SK-N-SH treated with all-trans-retinoic acid at 6 μM for 48 hours (cell line): ENCODE results near the gene EXOC8.

Experiments
- ATAC-seq: fragments of 200-7000 bp; cut with Tn5 transposase; 3 replicates; pipeline ENCODE4 v1.9.1; 2020; ENCODE audit warnings: mild to moderate bottlenecking, moderate library complexity
- BACH2 ChIP-seq: fragments of 250-450 bp; sonication (Bioruptor Pico); IDR thresholded peaks from 2 replicates; pipeline ENCODE4 v1.9.0; 2021; ENCODE audit warnings: mild to moderate bottlenecking, borderline replicate concordance
- CSDC2 ChIP-seq: fragments of 250-450 bp; sonication (Bioruptor Pico); IDR thresholded peaks from 2 replicates; pipeline ENCODE4 v1.5.0; 2020; ENCODE audit warnings: mild to moderate bottlenecking, moderate library complexity
- ESRRG ChIP-seq: fragments of 250-450 bp; sonication (Bioruptor Pico); IDR thresholded peaks from 2 replicates; pipeline ENCODE4 v1.6.1; 2021; ENCODE audit warnings: mild to moderate bottlenecking
- GLIS3 ChIP-seq: fragments of 250-450 bp; sonication (Bioruptor Pico); IDR thresholded peaks from 2 replicates; pipeline ENCODE4 v1.5.0; 2020; ENCODE audit warnings: mild to moderate bottlenecking, moderate library complexity
- ISL1 ChIP-seq: fragments of 250-450 bp; sonication (Bioruptor Pico); IDR thresholded peaks from 2 replicates; pipeline ENCODE4 v2.1.2; 2022; ENCODE audit warnings: mild to moderate bottlenecking, moderate library complexity
- OSR1 ChIP-seq: fragments of 250-450 bp; sonication (Bioruptor Pico); IDR thresholded peaks from 2 replicates; pipeline ENCODE4 v1.8.0; 2022; ENCODE audit warnings: moderate library complexity, mild to moderate bottlenecking, inconsistent platforms
- SNAI2 ChIP-seq: fragments of 250-450 bp; sonication (Bioruptor Pico); IDR thresholded peaks from 2 replicates; pipeline ENCODE4 v1.5.0; 2020; ENCODE audit warnings: mild to moderate bottlenecking, moderate library complexity
- TCF4 ChIP-seq: fragments of 250-450 bp; sonication (Bioruptor Pico); IDR thresholded peaks from 2 replicates; pipeline ENCODE4 v1.8.0; 2021; ENCODE audit warnings: mild to moderate bottlenecking, moderate library complexity, borderline replicate concordance
- TOX ChIP-seq: fragments of 250-450 bp; sonication (Bioruptor Pico); IDR thresholded peaks from 2 replicates; pipeline ENCODE4 v1.8.0; 2021; ENCODE audit warnings: mild to moderate bottlenecking, moderate library complexity, borderline replicate concordance
- ZC3H10 ChIP-seq: fragments of 250-450 bp; sonication (Bioruptor Pico); IDR thresholded peaks from 2 replicates; pipeline ENCODE4 v1.5.1; 2021; ENCODE audit warnings: mild to moderate bottlenecking, moderate library complexity
- ZFP3 ChIP-seq: fragments of 250-450 bp; sonication (Bioruptor Pico); IDR thresholded peaks from 2 replicates; pipeline ENCODE4 v1.5.0; 2020; ENCODE audit warnings: mild to moderate bottlenecking, moderate library complexity
- ZFP30 ChIP-seq: fragments of 450-650 bp; formaldehyde crosslinking; IDR thresholded peaks from 2 replicates; pipeline ENCODE4 v1.5.0; 2022; ENCODE audit warnings: mild to moderate bottlenecking, moderate library complexity
- ZNF565 ChIP-seq: fragments of 450-650 bp; formaldehyde crosslinking; conservative IDR thresholded peaks from 2 replicates; pipeline ENCODE4 v1.5.0; 2020; ENCODE audit warnings: low read depth, mild to moderate bottlenecking, moderate library complexity
- ZNF70 ChIP-seq: fragments of 450-650 bp; formaldehyde crosslinking; IDR thresholded peaks from 2 replicates; pipeline ENCODE4 v1.5.0; 2020; ENCODE audit warnings: mild to moderate bottlenecking, moderate library complexity
- ZNF8 ChIP-seq: fragments of 450-650 bp; formaldehyde crosslinking; IDR thresholded peaks from 2 replicates; pipeline ENCODE4 v1.5.0; 2020; ENCODE audit warnings: mild to moderate bottlenecking, moderate library complexity
- TF ChIP-seq, protein P1 (sequence below): fragments of 250-450 bp; sonication (Bioruptor Pico); IDR thresholded peaks from 2 replicates; pipeline ENCODE4 v1.8.0; 2021; ENCODE audit warnings: low read depth, mild to moderate bottlenecking, moderate library complexity, borderline replicate concordance
- TF ChIP-seq, protein P2 (sequence below): fragments of 250-450 bp; sonication (Bioruptor Pico); IDR thresholded peaks from 2 replicates; pipeline ENCODE4 v1.8.0; 2020; ENCODE audit warnings: mild to moderate bottlenecking, moderate library complexity, borderline replicate concordance
- TF ChIP-seq, protein P3 (sequence below): fragments of 250-450 bp; sonication (Bioruptor Pico); IDR thresholded peaks from 2 replicates; pipeline ENCODE4 v1.5.0; 2020; ENCODE audit warnings: mild to moderate bottlenecking, moderate library complexity
- TF ChIP-seq, protein P4 (sequence below): fragments of 250-450 bp; sonication (Bioruptor Pico); IDR thresholded peaks from 2 replicates; pipeline ENCODE4 v1.5.1; 2021; ENCODE audit warnings: mild to moderate bottlenecking, moderate library complexity
- TF ChIP-seq, protein P5 (sequence below): fragments of 250-450 bp; sonication (Bioruptor Pico); IDR thresholded peaks from 2 replicates; pipeline ENCODE4 v1.5.1; 2020; ENCODE audit warnings: low read depth, mild to moderate bottlenecking, moderate library complexity

EXOC8 gene, protein sequence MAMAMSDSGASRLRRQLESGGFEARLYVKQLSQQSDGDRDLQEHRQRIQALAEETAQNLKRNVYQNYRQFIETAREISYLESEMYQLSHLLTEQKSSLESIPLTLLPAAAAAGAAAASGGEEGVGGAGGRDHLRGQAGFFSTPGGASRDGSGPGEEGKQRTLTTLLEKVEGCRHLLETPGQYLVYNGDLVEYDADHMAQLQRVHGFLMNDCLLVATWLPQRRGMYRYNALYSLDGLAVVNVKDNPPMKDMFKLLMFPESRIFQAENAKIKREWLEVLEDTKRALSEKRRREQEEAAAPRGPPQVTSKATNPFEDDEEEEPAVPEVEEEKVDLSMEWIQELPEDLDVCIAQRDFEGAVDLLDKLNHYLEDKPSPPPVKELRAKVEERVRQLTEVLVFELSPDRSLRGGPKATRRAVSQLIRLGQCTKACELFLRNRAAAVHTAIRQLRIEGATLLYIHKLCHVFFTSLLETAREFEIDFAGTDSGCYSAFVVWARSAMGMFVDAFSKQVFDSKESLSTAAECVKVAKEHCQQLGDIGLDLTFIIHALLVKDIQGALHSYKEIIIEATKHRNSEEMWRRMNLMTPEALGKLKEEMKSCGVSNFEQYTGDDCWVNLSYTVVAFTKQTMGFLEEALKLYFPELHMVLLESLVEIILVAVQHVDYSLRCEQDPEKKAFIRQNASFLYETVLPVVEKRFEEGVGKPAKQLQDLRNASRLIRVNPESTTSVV

DNA sequence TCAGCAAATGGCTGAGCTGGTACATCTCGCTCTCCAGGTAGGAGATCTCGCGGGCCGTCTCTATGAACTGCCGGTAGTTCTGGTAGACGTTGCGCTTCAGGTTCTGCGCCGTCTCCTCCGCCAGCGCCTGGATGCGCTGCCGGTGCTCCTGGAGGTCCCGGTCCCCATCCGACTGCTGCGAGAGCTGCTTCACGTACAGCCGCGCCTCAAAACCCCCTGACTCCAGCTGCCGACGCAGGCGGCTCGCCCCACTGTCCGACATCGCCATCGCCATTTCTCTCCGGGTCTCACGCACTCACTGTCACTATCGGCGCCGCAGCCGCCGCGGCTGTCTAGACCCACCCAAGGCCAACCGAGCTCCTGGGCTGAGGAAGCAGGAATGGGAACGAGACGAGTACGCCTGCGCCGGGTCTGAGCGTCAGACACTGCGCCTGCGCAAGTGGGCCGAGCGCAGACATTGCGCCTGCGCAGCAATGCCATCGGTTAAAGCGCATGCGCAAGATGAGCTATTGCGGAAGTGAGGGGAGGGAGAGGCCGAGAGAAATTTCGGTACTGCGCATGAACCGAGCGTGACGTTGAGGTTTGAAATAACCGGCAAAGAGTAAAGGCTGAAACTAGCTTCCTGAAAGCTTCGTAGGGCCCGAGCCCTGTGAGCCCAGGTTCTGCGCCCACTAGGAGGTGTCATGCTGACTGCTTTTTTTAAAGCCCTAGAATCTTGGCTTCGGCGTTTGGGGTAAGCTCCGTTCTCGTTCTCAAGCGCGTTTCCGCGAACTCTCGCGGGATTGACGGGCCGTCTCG lies at the start of gene EXOC8:
Gene EXOC8, minus strand, starts transcription at position 381 of the 798 bp plus-strand sequence. Its CDS starts 107 bp downstream, at position 274.
- no peak for TF ChIP-seq OSR1 (CRISPR knock-in tag)
- TF ChIP-seq, protein P1, sequence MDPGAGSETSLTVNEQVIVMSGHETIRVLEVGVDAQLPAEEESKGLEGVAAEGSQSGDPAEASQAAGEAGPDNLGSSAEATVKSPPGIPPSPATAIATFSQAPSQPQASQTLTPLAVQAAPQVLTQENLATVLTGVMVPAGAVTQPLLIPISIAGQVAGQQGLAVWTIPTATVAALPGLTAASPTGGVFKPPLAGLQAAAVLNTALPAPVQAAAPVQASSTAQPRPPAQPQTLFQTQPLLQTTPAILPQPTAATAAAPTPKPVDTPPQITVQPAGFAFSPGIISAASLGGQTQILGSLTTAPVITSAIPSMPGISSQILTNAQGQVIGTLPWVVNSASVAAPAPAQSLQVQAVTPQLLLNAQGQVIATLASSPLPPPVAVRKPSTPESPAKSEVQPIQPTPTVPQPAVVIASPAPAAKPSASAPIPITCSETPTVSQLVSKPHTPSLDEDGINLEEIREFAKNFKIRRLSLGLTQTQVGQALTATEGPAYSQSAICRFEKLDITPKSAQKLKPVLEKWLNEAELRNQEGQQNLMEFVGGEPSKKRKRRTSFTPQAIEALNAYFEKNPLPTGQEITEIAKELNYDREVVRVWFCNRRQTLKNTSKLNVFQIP (CRISPR knock-in tag), result no peak
- no peak for TF ChIP-seq BACH2 (CRISPR knock-in tag)
- TF ChIP-seq ESRRG, result no peak
- no peak for TF ChIP-seq ZNF70 (CRISPR knock-in tag)
- TF ChIP-seq ZFP30 (CRISPR knock-in tag), result no peak
- TF ChIP-seq, all 23 proteins: peak for 0
- ATAC-seq, result peak; percentile 89

DNA sequence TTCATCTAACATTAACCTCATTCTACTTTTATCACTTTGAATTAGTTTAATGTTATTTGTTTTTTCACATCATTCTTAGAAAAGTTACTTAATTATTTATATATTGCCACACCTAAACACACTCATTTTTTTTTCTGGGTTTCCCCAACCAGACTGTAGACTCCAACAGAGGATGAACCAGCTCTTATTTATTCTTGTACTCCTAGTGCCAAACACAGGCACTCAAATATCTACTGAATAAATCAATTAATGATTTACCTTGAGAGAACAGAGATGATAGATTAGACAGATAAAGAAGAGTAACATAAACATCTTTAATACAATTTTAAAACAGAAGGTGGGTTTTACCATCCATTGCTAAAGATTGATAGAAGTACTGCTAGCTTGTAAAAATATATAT lies 48.8 kb upstream of the EXOC8 start:
- no peak for ATAC-seq
- no peak for TF ChIP-seq TOX (CRISPR knock-in tag)
- TF ChIP-seq ZNF70 (CRISPR knock-in tag), result no peak
- no peak for TF ChIP-seq ZNF8 (CRISPR knock-in tag)
- TF ChIP-seq ZNF565 (CRISPR knock-in tag), result no peak
- no peak for TF ChIP-seq ZFP30 (CRISPR knock-in tag)
- TF ChIP-seq, protein P1 (CRISPR knock-in tag), result no peak
- TF ChIP-seq ZFP3 (CRISPR knock-in tag), result no peak
- TF ChIP-seq ZC3H10 (CRISPR knock-in tag), result no peak
- no peak for TF ChIP-seq TCF4 (CRISPR knock-in tag)
- TF ChIP-seq, protein P2, sequence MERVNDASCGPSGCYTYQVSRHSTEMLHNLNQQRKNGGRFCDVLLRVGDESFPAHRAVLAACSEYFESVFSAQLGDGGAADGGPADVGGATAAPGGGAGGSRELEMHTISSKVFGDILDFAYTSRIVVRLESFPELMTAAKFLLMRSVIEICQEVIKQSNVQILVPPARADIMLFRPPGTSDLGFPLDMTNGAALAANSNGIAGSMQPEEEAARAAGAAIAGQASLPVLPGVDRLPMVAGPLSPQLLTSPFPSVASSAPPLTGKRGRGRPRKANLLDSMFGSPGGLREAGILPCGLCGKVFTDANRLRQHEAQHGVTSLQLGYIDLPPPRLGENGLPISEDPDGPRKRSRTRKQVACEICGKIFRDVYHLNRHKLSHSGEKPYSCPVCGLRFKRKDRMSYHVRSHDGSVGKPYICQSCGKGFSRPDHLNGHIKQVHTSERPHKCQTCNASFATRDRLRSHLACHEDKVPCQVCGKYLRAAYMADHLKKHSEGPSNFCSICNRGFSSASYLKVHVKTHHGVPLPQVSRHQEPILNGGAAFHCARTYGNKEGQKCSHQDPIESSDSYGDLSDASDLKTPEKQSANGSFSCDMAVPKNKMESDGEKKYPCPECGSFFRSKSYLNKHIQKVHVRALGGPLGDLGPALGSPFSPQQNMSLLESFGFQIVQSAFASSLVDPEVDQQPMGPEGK (CRISPR knock-in tag), result no peak
- TF ChIP-seq GLIS3, result no peak
- TF ChIP-seq, protein P3, sequence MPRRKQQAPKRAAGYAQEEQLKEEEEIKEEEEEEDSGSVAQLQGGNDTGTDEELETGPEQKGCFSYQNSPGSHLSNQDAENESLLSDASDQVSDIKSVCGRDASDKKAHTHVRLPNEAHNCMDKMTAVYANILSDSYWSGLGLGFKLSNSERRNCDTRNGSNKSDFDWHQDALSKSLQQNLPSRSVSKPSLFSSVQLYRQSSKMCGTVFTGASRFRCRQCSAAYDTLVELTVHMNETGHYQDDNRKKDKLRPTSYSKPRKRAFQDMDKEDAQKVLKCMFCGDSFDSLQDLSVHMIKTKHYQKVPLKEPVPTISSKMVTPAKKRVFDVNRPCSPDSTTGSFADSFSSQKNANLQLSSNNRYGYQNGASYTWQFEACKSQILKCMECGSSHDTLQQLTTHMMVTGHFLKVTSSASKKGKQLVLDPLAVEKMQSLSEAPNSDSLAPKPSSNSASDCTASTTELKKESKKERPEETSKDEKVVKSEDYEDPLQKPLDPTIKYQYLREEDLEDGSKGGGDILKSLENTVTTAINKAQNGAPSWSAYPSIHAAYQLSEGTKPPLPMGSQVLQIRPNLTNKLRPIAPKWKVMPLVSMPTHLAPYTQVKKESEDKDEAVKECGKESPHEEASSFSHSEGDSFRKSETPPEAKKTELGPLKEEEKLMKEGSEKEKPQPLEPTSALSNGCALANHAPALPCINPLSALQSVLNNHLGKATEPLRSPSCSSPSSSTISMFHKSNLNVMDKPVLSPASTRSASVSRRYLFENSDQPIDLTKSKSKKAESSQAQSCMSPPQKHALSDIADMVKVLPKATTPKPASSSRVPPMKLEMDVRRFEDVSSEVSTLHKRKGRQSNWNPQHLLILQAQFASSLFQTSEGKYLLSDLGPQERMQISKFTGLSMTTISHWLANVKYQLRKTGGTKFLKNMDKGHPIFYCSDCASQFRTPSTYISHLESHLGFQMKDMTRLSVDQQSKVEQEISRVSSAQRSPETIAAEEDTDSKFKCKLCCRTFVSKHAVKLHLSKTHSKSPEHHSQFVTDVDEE (CRISPR knock-in tag), result no peak
- no peak for TF ChIP-seq OSR1 (CRISPR knock-in tag)
- TF ChIP-seq ISL1, result no peak
- no peak for TF ChIP-seq SNAI2 (CRISPR knock-in tag)
- TF ChIP-seq, protein P4, sequence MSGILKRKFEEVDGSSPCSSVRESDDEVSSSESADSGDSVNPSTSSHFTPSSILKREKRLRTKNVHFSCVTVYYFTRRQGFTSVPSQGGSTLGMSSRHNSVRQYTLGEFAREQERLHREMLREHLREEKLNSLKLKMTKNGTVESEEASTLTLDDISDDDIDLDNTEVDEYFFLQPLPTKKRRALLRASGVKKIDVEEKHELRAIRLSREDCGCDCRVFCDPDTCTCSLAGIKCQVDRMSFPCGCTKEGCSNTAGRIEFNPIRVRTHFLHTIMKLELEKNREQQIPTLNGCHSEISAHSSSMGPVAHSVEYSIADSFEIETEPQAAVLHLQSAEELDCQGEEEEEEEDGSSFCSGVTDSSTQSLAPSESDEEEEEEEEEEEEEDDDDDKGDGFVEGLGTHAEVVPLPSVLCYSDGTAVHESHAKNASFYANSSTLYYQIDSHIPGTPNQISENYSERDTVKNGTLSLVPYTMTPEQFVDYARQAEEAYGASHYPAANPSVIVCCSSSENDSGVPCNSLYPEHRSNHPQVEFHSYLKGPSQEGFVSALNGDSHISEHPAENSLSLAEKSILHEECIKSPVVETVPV (CRISPR knock-in tag), result no peak
- TF ChIP-seq, protein P5, sequence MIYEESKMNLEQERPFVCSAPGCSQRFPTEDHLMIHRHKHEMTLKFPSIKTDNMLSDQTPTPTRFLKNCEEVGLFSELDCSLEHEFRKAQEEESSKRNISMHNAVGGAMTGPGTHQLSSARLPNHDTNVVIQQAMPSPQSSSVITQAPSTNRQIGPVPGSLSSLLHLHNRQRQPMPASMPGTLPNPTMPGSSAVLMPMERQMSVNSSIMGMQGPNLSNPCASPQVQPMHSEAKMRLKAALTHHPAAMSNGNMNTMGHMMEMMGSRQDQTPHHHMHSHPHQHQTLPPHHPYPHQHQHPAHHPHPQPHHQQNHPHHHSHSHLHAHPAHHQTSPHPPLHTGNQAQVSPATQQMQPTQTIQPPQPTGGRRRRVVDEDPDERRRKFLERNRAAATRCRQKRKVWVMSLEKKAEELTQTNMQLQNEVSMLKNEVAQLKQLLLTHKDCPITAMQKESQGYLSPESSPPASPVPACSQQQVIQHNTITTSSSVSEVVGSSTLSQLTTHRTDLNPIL (CRISPR knock-in tag), result no peak
- no peak for TF ChIP-seq CSDC2 (CRISPR knock-in tag)
- TF ChIP-seq BACH2 (CRISPR knock-in tag), result no peak
